GM10266 (cell line): ENCODE data around the gene DDX52.

ENCODE experiments used
- DNase-seq: peaks from one replicate; pipeline ENCODE4 v3.0.0; 2012; ENCODE audit errors: extremely low spot score
- TF ChIP-seq, protein P1 (sequence below): IDR thresholded peaks from 2 replicates; pipeline ENCODE4 v1.5.1; 2012; ENCODE audit warnings: mild to moderate bottlenecking, low read depth; ENCODE audit not compliant: control insufficient read depth, insufficient read depth; ENCODE audit errors: missing control alignments

Gene DDX52

DNA sequence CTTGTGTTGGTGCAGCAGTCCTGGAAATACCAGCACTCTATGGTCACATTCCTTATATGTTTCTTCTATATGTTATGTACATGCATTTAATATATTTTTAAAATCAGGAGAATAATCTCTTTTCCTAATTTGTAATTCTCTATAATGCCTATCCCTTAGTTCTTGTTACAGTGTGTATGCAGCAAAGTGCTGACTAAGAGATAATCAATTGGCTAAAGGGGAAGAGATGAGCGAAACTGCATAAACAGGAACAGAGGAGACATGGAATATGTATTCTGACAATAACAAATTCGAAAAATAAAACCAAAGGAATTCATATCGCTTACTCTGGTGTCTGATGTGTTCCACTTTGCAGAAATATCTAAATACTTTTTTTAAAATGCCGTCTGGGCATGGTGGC lies 75.7 kb downstream of the DDX52 start:
- TF ChIP-seq, protein P1, sequence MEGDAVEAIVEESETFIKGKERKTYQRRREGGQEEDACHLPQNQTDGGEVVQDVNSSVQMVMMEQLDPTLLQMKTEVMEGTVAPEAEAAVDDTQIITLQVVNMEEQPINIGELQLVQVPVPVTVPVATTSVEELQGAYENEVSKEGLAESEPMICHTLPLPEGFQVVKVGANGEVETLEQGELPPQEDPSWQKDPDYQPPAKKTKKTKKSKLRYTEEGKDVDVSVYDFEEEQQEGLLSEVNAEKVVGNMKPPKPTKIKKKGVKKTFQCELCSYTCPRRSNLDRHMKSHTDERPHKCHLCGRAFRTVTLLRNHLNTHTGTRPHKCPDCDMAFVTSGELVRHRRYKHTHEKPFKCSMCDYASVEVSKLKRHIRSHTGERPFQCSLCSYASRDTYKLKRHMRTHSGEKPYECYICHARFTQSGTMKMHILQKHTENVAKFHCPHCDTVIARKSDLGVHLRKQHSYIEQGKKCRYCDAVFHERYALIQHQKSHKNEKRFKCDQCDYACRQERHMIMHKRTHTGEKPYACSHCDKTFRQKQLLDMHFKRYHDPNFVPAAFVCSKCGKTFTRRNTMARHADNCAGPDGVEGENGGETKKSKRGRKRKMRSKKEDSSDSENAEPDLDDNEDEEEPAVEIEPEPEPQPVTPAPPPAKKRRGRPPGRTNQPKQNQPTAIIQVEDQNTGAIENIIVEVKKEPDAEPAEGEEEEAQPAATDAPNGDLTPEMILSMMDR = no peak
- DNase-seq = no peak

DNA sequence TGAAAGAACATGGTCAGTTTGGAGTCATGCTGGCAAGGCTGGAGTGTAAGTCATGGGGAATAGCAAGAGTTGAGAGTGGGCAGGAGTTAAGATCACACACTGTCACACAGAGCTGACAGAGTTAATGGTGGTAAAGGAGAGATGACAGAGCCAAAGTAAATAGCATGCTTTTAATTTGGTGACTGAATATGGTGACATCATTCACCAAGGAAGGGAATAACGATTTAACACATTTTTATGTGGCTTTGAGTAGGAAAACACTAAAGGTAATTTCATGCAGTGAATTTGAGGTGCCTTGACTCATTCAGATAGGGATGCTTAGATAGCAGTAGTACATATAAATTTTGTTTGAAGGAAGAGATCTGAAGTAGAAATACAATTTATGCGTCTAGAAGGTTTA lies 76.1 kb downstream of the DDX52 start:
- TF ChIP-seq, protein P1 = no peak
- no peak for DNase-seq

DNA sequence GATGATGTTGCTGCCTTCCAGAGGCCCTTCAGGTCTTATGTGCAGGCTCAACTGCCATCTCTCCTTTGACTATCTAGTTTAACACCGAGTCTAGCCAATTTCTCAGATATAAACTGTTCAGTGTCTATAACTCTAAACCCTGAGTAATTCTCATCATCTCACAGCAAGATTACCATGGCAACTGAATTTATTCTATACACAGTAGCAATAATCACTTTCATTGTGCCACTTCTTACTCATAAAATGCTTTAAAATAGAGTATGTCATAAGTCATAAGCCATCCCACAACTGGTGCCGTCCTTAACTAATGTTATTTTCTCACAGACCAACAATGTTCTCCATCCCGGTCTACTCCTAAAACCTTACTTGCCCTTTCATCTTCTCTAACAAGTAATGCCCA lies 79.0 kb downstream of the DDX52 start:
- DNase-seq = no peak
- TF ChIP-seq, protein P1 = no peak

DNA sequence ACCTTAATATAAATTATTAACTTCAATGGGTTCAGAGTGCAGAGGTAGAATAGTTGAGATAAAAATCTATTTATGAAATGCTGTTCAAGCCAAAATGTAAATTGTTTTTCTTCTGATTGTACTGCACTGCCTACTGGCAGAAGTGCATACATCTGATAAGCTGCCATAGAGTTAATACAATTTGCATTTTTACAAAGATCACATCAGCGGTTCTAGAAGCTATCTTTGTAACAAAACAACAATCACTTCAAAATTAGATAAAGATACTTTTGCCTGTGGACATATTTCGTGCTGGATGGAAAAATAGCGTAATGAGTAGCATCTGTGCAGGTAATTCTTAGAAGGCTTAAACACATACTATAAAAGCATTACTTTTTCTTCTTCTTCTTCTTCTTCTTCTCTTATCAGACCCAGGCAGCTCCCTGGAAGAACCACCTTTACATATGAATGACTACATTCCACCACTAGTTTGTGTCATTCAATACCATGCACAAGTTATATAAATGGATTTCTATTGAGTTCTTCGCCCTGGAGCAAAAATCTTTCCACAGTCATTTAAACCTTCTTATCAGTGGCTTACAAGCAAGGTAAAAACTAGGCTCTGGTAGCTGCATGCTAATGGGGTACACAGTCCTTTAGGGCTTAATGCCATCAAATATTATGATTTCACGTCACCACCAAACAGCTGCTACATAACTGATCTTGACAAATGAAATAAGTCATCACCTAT lies 81.1 kb downstream of the DDX52 start:
- TF ChIP-seq, protein P1 = no peak
- no peak for DNase-seq
